Activated CD8-positive, alpha-beta memory T cell treated with anti-CD3 and anti-CD28 coated beads, Interleukin-2, amount 10 ng/mL, durations not matched to agents 7 days and 5 days (primary cell): Measurements from ENCODE around the gene PCDH1. TPM values are rescaled to one million over a fixed set of nuclear protein-coding genes. Genes with fewer than 3 reads are reported as not detected.
"Not testable (repeated sequence)": the region's sequence is repeated elsewhere in the genome, so short reads cannot be mapped to it uniquely, and the experiment has no call there.

Experiments used
- ATAC-seq: fragments of 150-1000 bp; cut with Tn5 transposase; one replicate; pipeline ENCODE4 v1.10.0; 2021; ENCODE audit warnings: moderate library complexity
- CTCF ChIA-PET: fragments of 350-600 bp; sonication (Branson Sonifier 250); formaldehyde crosslinking; loops from one replicate; lab custom pipeline; 2021; ENCODE audit warnings: antibody characterized with exemption; lab: Charles Lee
- DNase-seq: peaks from one replicate; pipeline ENCODE4 v3.0.0-alpha.2; 2020
- H3K27ac Mint-ChIP-seq: one replicate; pipeline ENCODE4 v1.8.0; 2021; ENCODE audit warnings: mild to moderate bottlenecking, mixed read lengths
- H3K27me3 Mint-ChIP-seq: one replicate; pipeline ENCODE4 v1.8.0; 2021; ENCODE audit warnings: mixed read lengths
- H3K36me3 Mint-ChIP-seq: one replicate; pipeline ENCODE4 v1.8.0; 2021; ENCODE audit warnings: mild to moderate bottlenecking, mixed read lengths
- H3K4me1 Mint-ChIP-seq: one replicate; pipeline ENCODE4 v1.8.0; 2021; ENCODE audit warnings: mixed read lengths
- H3K4me3 Mint-ChIP-seq: one replicate; pipeline ENCODE4 v1.8.0; 2021; ENCODE audit warnings: mild to moderate bottlenecking, moderate library complexity, mixed read lengths
- H3K9me3 Mint-ChIP-seq: one replicate; pipeline ENCODE4 v1.8.0; 2022; ENCODE audit warnings: low read depth, mixed read lengths
- total RNA-seq, 2 experiments: library from RNA; stranded (reverse); gene quantifications; one replicate each; pipeline ENCODE4 v1.2.3, GENCODE V29; 2021

PCDH1 gene
- not detected for total RNA-seq

DNA sequence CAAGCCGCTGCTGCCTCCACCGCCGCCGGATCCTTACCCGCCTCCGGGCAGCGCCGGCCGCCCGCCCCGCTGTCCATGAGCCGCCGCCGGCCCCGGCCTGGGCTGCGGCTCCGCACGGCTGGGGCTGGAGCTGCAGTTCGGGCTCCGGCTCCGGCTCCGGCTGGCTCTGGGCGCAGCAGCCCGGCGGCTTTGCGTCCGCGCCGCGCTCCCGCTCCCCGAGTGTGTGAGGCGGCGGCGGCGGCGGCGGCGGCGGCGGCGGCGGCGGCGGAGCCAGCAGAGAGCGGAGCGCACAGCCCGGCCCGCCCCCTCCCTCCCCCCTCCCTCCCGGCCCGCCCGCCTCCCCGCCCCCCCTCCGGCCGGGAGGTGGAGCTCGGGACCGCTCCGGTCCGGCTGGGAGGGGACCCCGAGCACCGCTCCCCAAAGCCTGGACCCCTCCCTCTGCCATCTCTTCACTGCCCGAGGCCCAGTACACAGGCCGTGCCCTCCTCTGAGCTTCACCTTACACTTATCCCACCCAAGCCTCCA is at the start of gene PCDH1:
Gene PCDH1 (minus strand): TSS at position 225 of the 525 bp plus-strand sequence. CDS start 148 bp downstream, at position 77.
- H3K4me3 Mint-ChIP-seq = peak within 1 kb of the TSS; percentile 38
- peaks cover 86% of the 10 kb centered on the region for H3K27me3 Mint-ChIP-seq
- no peaks in the 10 kb centered on the region for H3K9me3 Mint-ChIP-seq
- H3K4me1 Mint-ChIP-seq = peaks cover 22% of the 10 kb centered on the region
- CTCF ChIA-PET = interaction anchor here (0.8 to 11.9 kb wide), 34 partner anchors 9 to 241 kb away, joined by 3 to 333 read pairs (median 6); partner anchors contain the start of genes ARAP3, DELE1, FCHSD1 and HDAC3
- DNase-seq = no peak
- peaks cover 1% of the 10 kb centered on the region for H3K36me3 Mint-ChIP-seq
- peak; percentile 18 for ATAC-seq
- H3K27ac Mint-ChIP-seq = peak within 1 kb of the TSS; percentile 8

DNA sequence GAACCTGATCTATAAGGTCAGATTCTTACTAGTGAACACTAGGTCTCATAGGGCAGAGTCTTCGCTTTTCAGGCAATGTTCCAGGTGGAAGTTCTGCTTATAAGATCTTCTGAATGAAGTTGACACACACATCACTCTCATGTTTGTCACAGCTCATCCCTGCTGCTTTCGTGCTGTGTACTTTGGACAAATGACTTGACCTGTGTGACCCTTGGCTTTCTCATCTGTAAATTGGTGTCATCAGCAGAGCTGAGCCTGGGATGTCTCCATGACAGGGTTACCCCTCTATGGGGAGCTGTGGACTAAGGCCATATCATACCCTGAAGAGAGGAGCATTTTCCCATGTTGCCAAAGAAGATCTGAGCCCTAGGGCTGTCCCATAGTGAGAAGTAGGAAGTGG is 48.2 kb upstream of the PCDH1 start:
- ATAC-seq = no peak
- H3K36me3 Mint-ChIP-seq = peaks cover 28% of the 10 kb centered on the region
- H3K9me3 Mint-ChIP-seq = no peaks in the 10 kb centered on the region
- H3K4me1 Mint-ChIP-seq = peaks cover 23% of the 10 kb centered on the region
- no peaks in the 10 kb centered on the region for H3K27me3 Mint-ChIP-seq
- CTCF ChIA-PET = interaction anchor here (0.8 to 0.9 kb wide), 2 partner anchors 34 to 234 kb away, joined by 3 to 4 read pairs; no protein-coding TSS in a partner anchor
- H3K4me3 Mint-ChIP-seq = no peak overlapping the region
- DNase-seq = no peak
- no peak overlapping the region for H3K27ac Mint-ChIP-seq

DNA sequence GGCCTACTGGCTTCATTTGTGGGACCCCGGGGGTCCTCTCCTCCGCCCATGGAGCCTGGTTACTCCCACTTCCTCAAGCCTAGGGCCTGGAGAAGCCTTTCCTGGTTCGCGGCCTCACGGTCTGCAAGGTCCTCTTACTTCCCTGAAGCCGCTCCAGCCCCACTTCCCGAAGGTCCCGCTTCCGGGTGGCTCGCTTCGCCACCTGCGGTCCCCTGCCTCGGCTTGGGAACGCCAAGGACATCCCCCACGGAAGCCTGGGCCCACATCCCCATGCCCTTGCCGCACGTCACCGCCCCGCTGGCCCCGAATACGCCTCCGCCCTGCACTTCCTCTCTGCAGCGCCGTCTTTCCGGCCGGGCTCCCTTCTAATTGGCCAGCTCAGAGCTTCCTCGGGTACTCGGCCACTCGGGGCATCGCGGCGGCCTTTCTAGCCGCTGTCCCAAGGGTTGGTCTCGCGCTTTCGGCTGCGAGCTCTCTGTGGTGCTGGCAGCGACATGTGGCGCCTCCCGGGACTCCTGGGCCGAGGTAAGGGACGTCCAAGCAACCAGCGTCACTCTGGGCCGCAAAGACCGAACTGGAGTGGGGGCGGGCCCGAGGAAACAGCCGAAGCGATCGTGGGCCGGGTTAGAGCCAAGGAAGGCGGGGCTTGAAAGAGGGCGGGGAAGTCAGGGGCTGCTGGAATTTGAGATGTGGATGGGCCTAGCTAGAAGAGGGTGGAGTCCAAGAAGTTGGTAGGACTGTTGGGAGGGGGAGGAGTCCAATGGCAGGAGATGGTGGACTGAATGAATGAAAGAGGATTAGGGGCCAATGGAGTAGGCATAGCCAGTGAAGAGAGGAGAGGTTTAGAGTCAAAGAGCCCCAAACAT is 45.5 kb upstream of the PCDH1 start, which contains the start of gene DELE1:
Gene DELE1 (plus strand): TSS at position 424 of the 866 bp plus-strand sequence. CDS start 71 bp downstream, at position 495.
- CTCF ChIA-PET = interaction anchor here (0.9 to 5.9 kb wide), 12 partner anchors 34 to 286 kb away, joined by 3 to 45 read pairs (median 8); partner anchors contain the start of genes PCDH1, PCDH12, RELL2 and RNF14
- no peaks in the 10 kb centered on the region for H3K9me3 Mint-ChIP-seq
- peak within 1 kb of the TSS; percentile 91 for H3K27ac Mint-ChIP-seq
- H3K4me1 Mint-ChIP-seq = peaks cover 26% of the 10 kb centered on the region
- H3K4me3 Mint-ChIP-seq = peak within 1 kb of the TSS; percentile 85
- H3K27me3 Mint-ChIP-seq = no peaks in the 10 kb centered on the region
- DNase-seq = peak; percentile 96
- H3K36me3 Mint-ChIP-seq = peaks cover 16% of the 10 kb centered on the region
- ATAC-seq = peak; percentile 98

- CTCF ChIA-PET = interaction anchor here (0.5 to 5.9 kb wide), 12 partner anchors 35 to 434 kb away, joined by 3 to 45 read pairs (median 7); partner anchors contain the start of genes PCDH1, PCDH12, RELL2 and RNF14
- Mint-ChIP-seq H3K27ac (peak overlapping the region; percentile 91), H3K4me1 (peaks cover 23% of the 10 kb centered on the region), H3K4me3 (peak overlapping the region; percentile 85), H3K36me3 (peaks cover 14% of the 10 kb centered on the region)
- DNase-seq, H3K9me3 Mint-ChIP-seq, ATAC-seq, H3K27me3 Mint-ChIP-seq: not testable (repeated sequence)
These were observed 44.7 kb upstream of the PCDH1 start for GRCh38 chr5:141922827-141923447.

DNA sequence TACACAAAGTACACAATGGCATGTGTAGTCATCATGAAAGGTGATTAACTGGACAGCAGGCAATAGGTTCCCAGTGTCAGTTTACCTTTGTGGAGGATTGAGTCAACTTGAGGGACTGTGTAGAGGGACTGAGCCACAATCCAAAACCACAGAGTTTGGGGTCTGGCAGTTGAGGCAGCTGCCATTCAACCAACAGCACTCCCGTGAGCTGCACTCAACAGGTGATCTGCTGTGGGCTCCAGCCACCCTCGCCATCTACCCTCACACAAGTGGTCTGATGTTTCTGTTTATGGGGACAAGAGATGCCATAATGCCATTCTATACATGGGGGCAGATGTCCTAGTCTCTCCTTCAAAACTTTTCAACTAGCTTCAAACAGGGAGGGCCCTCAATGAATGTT is 42.6 kb upstream of the PCDH1 start:
- Mint-ChIP-seq H3K36me3 (peaks cover 9% of the 10 kb centered on the region), H3K4me1 (peaks cover 19% of the 10 kb centered on the region), H3K27me3 (peaks cover 14% of the 10 kb centered on the region), H3K27ac (no peak overlapping the region), H3K4me3 (no peak overlapping the region), H3K9me3 (no peaks in the 10 kb centered on the region)
- DNase-seq (no peak), ATAC-seq (no peak)
- CTCF ChIA-PET = interaction anchor here (3.8 to 5.9 kb wide), 2 partner anchors 40 to 229 kb away, joined by 28 to 45 read pairs; no protein-coding TSS in a partner anchor

DNA sequence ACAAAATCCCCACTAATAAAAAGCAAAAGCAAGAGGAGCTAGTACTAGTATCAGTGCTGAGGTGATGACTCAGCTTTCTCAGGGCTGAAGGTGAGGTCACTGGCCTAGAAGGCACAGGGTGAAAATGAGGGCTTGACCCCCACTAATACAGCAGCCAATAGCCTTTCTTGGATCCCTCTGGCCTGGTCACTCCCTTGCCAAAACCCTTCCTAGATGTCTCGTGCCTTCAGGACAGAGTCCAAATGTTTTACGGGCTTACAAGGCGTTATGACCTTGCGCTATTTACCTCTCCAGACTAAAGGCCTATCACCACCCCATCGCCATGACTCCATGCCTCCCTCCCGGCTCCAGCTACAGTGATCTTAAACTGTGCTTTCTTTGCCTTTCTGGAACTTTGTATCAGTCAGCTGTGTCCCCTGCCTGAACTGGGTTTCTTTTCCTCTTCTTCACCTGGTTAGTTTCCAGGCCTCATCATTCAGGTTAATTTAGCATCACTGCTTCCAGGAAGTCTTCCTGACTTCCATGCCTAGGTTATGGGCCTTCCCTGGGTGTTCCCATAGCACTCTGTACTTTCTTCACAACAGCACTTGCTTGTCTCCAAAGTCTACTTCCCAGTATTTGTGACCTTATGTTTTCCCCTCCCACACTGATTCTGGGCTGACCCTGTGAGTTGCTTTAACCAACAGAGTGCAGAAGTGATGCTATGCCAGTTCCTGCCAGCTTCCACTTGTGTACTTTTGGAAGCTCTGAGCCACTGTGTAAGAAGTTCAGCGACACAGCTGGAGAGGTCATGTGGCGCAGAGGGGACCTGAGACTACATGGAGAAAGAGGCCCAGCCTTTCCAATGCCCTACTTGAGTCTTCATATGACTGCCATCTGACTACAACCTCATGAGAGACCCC is 41.3 kb upstream of the PCDH1 start:
- Mint-ChIP-seq H3K4me1 (peaks cover 15% of the 10 kb centered on the region), H3K4me3 (no peak overlapping the region), H3K36me3 (peaks cover 3% of the 10 kb centered on the region), H3K27ac (no peak overlapping the region), H3K9me3 (no peaks in the 10 kb centered on the region), H3K27me3 (peaks cover 27% of the 10 kb centered on the region)
- DNase-seq = no peak
- ATAC-seq = no peak
- CTCF ChIA-PET = interaction anchor here (1.0 to 5.9 kb wide), 3 partner anchors 41 to 255 kb away, joined by 3 to 45 read pairs (median 4); no protein-coding TSS in a partner anchor

GRCh38 chr5:141917760-141918159 is 39.5 kb upstream of the PCDH1 start:
- ATAC-seq (no peak), DNase-seq (no peak)
- H3K4me1 Mint-ChIP-seq = peaks cover 10% of the 10 kb centered on the region
- peaks cover 42% of the 10 kb centered on the region for H3K27me3 Mint-ChIP-seq
- H3K27ac Mint-ChIP-seq = no peak overlapping the region
- H3K4me3 Mint-ChIP-seq = no peak overlapping the region
- no peaks in the 10 kb centered on the region for H3K36me3 Mint-ChIP-seq
- CTCF ChIA-PET = interaction anchor here (1.7 kb wide), 2 partner anchors 36 to 38 kb away, joined by 4 to 5 read pairs; no protein-coding TSS in a partner anchor
- no peaks in the 10 kb centered on the region for H3K9me3 Mint-ChIP-seq

DNA sequence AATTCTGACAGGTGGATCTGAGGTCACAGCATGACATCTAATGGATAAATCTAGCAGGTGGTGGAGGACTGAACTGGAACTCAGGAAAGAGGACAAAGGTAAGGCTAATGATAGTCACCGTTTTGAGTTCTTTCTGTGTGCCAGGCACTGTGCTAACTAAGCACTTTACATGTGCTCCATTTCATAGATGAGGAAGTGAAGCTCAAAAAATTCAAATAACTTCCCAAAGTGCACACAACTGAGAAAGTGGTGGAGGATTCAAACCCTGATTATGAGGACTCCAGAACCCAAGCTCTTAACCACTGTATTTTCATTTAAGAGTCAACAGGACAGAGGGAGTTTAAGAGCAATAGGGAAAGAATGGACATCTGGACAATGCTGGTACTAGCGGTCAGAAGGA is 38.3 kb upstream of the PCDH1 start:
- H3K4me1 Mint-ChIP-seq = peaks cover 9% of the 10 kb centered on the region
- no peaks in the 10 kb centered on the region for H3K9me3 Mint-ChIP-seq
- peaks cover 49% of the 10 kb centered on the region for H3K27me3 Mint-ChIP-seq
- ATAC-seq (no peak), DNase-seq (no peak)
- no peak overlapping the region for H3K4me3 Mint-ChIP-seq
- CTCF ChIA-PET = interaction anchor here (0.9 to 2.0 kb wide), 8 partner anchors 11 to 252 kb away, joined by 3 to 9 read pairs (median 4); partner anchors contain the start of gene RNF14
- no peak overlapping the region for H3K27ac Mint-ChIP-seq
- H3K36me3 Mint-ChIP-seq = no peaks in the 10 kb centered on the region

DNA sequence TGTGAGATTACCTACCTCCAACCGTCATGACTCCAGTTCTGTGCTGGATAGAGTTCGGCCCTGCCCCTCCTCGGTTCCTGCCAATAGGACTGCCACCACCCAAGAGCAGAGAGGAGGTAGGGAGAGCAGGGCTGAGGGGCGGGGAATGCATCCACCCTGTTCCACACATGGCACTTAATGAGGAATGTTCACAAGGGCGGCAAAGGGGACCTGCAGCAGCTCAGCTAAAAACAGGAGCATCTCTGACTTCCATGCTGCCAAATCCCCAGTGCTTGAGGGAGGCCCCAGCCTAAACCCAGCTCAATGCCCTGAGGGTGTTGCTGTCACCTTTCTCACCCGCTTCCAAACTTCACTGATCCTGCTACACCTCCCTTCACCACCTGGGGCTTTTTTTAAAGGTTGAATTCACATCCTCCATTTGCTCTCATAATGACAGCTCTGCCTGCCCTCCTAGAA is 37.7 kb upstream of the PCDH1 start:
- DNase-seq (peak; percentile 34), ATAC-seq (no peak)
- Mint-ChIP-seq H3K4me3 (no peak overlapping the region), H3K36me3 (no peaks in the 10 kb centered on the region), H3K4me1 (peaks cover 6% of the 10 kb centered on the region), H3K27me3 (peaks cover 49% of the 10 kb centered on the region), H3K27ac (no peak overlapping the region), H3K9me3 (no peaks in the 10 kb centered on the region)
- CTCF ChIA-PET = interaction anchor here (1.3 to 2.0 kb wide), 6 partner anchors 43 to 251 kb away, joined by 3 to 9 read pairs (median 5); partner anchors contain the start of gene RNF14

GRCh38 chr5:141914797-141915196 is 36.6 kb upstream of the PCDH1 start:
- no peak overlapping the region for H3K4me3 Mint-ChIP-seq
- H3K27me3 Mint-ChIP-seq = peaks cover 49% of the 10 kb centered on the region
- CTCF ChIA-PET = interaction anchor here (0.6 to 2.0 kb wide), 4 partner anchors 33 to 584 kb away, joined by 3 to 10 read pairs (median 4); partner anchors contain the start of gene PCDHGA1
- H3K36me3 Mint-ChIP-seq = no peaks in the 10 kb centered on the region
- ATAC-seq (no peak), DNase-seq (no peak)
- H3K9me3 Mint-ChIP-seq = no peaks in the 10 kb centered on the region
- H3K27ac Mint-ChIP-seq = no peak overlapping the region
- peaks cover 6% of the 10 kb centered on the region for H3K4me1 Mint-ChIP-seq

GRCh38 chr5:141914199-141914743 is 36.1 kb upstream of the PCDH1 start:
- H3K27ac Mint-ChIP-seq = no peak overlapping the region
- H3K4me1 Mint-ChIP-seq = peaks cover 6% of the 10 kb centered on the region
- DNase-seq = no peak
- no peaks in the 10 kb centered on the region for H3K9me3 Mint-ChIP-seq
- peak; percentile 74 for ATAC-seq
- CTCF ChIA-PET = interaction anchor here (0.6 to 2.0 kb wide), 5 partner anchors 20 to 222 kb away, joined by 3 to 10 read pairs (median 3); no protein-coding TSS in a partner anchor
- H3K27me3 Mint-ChIP-seq = peaks cover 49% of the 10 kb centered on the region
- no peaks in the 10 kb centered on the region for H3K36me3 Mint-ChIP-seq
- H3K4me3 Mint-ChIP-seq = no peak overlapping the region
